HG03097 (cell line): ENCODE measurements around the gene PLCB1.
A peak's percentile ranks its signal among the peaks of the same experiment; 100 is the strongest.
"Not testable (repeated sequence)": the region's sequence is repeated elsewhere in the genome, so short reads cannot be mapped to it uniquely, and the experiment has no call there.

Experiments used
- ATAC-seq: cut with Tn5 transposase; IDR thresholded peaks from one replicate; pipeline ENCODE4 v1.9.1; 2021; ENCODE audit not compliant: unreplicated experiment, low FRiP score

The PLCB1 gene

DNA sequence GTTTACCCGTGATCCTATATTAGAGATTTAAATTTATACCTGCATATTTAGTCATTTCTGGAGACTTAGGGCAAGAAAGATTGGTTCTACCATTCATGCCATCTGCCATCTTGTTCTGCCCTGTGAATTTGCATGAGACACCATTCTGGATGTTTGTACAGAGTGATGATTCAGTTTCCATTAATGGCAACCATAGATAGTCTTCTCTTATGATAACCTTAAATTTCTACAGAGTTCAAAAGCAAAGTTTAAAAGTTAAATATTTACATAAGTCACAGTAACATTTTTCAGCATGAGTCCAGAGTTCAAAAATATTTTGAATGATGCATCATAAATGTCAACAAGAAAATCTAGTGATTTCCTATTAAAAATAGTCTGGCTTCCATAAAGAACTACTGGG, 23.2 kb downstream of the PLCB1 start:
- ATAC-seq: no peak

DNA sequence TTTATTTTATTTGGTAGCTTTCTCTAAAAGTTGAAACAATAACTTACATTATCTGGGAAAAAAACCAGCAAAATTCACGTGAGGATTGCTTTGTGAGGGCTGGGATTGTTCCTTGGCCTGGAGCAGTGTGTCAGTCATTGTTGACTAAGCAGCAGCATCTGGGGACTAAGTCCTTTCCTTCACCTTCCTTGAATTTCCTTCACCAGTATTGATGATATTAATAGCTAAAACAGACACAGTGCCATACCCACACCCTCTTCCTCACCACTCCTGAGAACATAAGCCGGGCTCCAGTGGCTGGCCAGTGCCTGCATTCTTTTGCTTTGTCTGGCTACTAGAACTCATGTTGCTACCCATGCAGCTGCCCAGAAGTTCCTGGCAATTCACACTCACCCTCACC, 23.7 kb downstream of the PLCB1 start:
- ATAC-seq: no peak

DNA sequence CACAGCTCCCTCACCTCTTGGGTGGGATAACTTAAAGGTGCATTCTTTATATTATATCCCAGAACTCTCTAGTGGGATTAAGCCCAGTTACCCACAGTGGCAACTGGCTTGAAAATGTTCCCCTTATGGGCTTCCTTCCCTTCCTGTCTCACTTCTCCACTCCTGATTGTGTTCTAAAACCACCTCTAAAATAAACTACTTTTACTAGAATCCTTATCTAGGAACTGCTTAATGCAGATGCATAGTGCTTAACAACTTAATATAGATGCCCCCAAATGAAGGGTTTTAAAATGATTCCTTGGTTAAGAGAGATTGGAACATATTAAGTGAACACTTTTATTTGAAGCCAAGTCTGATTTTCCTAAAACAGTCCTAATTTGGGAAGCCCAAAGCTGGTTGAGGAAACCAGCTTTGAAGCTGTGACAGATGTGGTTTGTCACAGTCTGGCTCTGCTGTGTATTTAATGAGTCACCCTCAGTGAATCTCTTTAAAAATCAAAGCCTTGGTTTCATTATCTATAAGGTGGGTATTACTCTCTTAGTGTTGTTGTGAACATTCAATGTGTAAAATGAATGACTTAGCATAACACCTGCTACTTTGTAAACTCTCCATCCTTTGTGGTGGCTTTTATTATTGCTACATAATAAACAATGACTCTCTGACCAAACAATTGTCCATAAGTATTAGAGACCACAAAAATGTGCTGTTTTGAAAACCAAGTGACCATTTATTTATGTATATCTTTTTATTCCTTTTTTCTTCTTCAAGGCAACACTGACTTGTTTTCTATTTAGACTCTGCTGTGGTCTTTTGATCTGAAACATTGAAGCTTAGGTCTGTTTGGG, 24.4 kb downstream of the PLCB1 start:
- peak; percentile 90 for ATAC-seq

DNA sequence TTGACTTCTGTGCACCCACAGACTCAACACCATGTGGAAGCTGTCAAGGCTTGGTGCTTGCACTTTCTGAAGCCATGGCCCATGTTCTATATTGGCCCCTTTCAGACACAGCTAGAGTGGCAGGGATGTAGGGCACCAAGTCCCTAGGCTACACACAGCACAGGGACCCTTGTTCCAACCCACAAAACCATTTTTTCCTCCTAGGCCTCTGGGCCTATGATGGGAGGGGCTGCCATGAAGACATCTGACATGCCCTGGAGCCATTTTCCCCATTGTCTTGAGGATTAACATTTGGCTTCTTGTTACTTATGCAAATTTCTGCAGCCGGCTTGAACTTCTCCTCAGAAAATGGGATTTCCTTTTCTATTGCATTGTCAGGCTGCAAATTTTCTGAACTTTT, 27.2 kb downstream of the PLCB1 start:
- not testable (repeated sequence) for ATAC-seq

DNA sequence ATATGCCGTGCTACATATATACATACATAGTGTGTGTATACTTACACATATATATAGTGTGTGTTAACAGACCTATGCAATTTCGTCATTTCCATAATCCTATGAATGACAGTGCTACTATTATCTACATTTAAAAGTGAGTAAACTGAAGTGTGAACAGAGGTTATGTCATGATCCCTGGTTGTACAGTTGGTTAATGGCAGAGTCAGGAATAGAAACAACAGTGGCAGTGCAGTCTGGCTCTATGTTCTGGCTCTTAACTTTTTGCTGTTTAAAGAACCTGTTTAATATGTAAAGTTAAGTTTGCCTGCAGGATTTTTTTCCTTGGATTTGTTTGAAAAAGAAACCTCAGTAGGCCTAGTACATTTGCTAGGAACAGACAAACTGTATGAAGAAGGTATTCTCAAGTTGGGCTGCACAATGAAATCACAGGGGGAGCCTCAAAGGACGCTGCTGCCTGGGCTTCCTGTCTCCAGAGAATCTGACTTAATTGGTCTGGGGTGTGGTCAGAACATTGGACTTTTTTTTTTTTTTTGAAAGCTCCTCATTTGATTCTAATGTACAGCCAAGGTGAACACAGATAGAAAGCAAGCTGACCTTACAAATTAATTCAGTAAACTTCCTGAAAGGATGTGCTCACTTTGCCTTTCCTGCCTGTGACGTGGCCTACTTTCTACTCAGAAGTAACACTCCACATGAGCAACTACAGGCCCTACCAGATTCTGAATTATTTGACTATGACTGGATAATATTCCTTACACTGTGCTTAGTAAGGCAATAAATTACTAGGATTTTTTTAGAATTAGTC, 29.4 kb downstream of the PLCB1 start:
- no peak for ATAC-seq

DNA sequence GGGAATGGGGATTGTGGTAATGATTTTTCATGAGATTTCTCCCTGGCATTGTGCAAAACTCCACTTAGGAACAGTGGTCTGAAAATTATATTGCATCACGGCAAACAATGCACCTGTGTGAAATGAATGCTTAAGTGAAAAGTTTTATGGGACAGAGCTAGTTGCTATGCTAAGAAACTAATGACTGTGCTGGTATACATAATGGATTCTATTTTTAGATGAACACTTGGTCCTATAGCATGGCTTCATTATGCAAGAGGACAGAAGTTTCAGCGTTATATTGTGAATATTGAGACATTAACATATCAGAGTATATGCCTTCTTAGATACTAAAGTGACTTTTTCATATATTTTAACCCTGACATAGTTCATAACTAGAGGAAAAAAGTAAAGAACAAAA, 30.5 kb downstream of the PLCB1 start:
- ATAC-seq: no peak

DNA sequence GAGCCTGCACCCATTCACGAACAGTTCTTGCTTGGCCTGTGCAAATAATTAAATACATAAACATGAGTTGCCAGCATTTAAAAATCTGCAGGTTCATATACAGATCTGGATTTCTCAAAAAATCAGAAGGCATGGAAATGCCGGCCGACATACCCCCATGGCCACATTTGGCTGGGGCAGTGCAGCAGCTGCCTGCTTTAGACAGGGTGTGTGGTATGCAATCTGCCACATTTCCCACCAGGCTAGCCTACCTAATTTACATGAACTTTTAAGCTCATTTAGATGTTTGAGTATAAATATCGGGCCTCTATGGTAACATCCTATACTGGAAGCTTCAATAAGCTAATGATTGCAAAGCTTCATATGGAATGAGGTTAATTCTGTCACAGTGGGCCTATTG, 31.5 kb downstream of the PLCB1 start:
- ATAC-seq: no peak

DNA sequence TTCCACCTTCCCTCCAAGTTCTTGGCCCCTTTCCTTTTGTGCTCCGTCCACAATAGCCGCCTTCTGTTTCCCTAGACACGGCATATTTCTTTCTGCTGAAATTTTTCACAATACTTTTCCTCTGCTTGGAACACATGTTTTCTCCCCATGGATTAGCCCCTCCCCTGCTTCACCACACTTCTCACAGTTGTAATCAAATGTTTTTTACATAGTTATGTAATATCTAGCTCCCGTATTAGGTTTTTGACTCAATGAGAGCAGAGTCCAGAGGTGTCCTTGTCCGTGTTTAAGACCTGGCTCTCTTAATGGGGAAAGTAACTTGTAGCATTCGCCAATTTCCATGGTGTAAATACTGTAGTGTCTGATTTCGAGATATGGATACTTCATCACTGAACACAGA, 34.7 kb downstream of the PLCB1 start:
- no peak for ATAC-seq

DNA sequence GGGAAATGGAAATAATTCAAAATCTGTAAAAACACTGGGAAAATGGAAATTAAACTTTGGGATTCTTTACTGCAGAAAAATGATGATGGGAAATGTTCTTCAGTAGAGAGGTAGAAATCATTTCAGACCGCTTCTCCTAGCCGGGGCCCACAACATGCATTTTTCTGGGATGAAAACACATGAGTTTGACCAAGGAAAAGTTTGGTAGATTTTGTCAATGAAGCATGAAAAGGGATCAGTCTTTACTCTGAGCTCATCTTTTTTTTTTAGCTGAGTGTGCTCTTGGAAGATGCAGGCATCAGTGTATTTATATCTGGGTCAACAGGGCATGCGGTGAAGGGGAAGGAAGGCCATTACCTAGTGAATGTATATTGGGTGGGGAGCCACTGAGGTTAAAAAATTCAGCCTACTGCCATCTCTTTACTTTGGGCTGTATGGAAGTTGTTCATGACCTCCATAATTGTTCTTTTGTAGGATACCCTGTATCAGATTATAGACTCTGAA, 36.8 kb downstream of the PLCB1 start:
- ATAC-seq: no peak

DNA sequence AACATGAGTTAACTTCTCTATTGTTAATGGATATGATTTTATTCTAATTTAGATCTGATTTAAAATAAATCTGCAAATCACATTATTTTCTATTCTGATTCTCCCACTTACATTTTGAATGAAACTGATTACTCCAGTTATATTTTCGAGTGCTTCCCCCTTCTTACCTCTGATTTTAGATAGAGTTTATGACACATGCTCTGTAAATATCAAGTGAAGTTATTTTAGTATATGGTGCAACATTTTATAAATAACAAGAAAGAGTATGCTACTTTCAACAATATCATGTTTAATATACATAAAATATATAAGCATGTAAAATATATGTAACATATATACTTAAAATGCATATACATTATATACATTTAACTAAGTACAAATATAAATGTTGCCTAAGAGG, 38.9 kb downstream of the PLCB1 start:
- ATAC-seq: no peak

DNA sequence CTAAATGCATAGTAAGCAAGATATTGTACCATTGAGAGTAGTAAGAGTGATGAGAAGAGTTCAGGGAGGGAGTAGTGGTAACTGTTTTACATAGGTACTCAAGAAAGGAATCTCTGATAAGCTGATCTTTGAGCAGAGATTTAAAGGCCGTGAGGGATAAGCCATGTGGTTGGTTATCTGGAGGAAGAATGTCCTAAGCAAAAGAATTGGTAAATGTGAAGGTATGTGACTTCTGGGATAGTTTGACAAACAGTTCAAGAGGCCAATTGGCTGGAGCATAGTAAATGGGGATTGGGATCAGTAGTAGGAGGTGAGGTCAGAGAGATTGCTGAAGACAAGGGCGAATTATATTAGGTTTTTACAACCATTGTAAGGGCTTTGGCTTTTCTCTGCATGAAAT, 40.1 kb downstream of the PLCB1 start:
- no peak for ATAC-seq

DNA sequence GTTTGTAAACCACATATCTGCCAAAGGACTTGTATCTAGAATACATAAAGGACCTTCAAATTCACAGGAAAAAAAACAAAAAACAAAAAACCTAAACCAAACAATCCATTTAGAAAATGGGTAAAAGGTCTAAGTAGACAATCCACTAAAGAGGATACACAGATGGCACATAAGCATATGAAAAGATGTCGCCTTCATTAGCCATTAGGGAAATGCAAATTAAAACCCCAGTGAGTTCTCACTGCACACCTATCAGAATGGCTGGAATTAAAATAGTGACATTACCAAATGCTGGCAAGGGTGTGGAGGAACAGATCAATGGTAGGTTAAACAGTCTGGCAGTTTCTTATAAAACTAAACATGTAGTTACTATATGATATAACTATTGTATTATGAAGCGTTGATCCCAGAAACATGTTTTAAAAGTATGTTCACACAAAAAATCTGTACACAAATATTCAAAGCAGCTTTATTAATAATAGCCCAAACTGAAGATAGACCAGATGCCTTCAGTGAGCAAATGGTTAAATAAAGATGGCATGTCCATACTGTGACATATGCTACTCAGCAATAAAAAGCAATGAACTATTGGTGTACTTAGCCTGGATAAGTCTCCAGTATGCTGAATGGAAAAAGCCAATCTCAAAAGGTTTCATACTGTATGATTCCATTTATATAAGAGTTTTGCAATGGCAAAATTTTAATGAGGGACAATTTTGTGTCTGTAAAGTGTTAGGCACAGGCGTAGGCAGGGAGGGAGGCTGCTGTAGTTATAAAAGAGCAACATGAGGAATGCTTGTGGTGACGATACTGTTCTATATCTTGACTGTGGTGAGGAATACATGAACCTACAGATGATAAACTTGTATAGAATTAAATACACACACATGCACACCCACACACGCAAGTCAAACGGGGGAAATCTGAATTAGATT, 43.9 kb downstream of the PLCB1 start:
- no peak for ATAC-seq

DNA sequence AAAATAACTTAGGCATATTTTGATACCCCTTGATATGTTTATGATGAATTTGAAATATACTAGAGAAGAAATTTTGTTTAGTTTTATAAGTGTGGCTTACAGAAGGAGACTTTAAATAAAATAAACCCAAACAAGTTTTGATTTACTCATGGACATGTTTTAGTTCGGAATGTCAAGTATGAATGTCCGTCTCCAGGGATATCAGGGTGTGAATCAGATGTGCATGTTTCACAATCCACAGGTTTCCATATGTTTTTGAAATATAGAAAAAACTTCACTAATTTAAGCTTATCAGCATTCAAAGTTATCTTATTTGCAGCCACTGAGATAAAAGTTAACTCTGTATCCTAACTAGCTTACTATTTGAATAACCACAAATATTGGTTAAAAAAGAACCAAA, 51.5 kb downstream of the PLCB1 start:
- no peak for ATAC-seq

DNA sequence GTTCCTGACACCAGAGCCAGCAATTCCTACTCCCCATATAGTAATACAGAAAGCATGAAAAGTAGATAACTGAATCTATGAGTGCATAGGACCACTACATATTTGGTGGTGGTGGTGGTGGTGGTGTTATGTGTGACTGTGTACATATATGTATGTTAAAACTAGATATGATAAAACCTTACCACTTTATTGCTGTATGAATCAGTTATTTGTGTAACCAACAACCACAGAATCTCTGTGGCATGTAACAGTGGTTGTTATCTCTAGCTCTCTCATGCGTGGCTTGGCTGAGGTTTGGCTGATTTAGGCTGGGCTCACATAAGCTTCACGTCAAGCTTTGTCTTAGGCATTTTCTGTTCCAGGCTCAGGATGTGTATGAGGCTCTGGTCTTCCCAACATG, 55.7 kb downstream of the PLCB1 start:
- no peak for ATAC-seq

DNA sequence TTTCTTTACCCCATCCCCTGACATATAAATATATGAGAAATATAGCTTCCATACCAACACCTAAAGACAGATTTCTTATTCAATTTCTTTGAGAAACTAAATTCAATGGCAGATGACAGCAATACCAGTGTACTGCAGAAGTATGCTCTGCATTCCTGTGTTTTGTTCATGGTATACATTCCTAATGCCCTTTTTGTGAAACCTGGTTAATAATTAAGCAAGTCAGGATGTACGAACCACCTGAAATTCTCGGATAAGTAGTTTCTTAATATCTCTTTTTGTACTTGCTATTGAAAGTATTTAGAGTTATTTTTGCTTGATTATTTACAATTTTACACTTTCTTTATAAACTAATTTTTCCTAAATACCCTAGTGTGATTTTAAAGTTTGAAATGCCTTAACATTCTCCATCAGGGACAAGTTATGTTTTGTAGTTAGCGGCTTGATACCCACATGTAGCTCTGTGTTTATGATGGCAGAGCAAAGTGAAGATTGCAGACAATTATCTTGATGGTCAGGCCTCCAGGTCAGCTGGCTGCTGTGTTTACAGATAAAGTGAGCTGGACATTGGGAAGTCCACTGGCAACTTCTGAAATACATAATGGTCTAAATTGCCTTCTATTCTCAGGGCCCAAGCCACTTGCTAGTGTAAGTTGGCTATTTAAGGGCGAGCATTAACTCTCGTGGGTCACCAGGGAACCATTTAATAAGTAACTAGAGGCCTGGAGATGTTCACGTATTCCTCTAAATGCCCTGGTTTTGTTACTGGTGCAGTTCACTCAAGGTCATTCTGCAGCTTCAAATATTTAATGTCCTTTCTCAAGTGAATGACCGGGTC, 58.2 kb downstream of the PLCB1 start:
- ATAC-seq: no peak

DNA sequence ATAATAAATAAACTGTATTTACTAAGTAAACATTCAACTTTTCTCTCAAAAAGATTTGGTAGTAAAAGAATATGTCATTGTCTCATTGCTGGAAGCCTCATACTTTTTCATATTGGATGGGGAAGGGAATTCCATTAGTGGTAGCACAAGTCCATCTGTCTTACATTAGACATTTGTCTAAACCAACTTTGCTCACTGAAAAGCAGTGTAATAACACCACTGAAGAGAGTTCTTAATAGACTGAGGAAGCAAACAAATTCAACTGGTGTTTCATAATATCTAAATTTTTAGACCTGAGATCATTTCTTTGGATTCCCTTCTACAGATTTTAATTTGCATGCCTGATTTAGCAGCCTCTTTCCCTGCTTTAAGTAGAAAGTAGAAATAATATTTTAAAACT, 62.7 kb downstream of the PLCB1 start:
- no peak for ATAC-seq

DNA sequence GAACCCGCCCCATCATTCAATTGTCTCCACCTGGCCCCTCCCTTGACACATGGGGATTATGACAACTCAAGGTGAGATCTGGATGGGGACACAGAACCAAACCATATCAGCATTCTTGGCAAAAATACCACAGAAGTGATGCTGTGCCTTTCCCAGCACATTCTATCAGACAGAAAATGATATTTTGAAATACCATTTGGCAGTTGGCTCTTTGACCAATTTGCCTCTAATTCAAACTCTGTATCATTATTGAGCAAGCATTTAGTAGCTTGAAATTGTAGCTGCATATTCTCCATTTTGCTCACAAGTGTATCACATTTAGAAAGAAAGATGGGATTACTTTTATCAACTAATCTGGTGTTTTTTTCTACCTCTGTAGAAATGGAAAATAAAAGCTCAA, 64.0 kb downstream of the PLCB1 start:
- ATAC-seq: no peak

DNA sequence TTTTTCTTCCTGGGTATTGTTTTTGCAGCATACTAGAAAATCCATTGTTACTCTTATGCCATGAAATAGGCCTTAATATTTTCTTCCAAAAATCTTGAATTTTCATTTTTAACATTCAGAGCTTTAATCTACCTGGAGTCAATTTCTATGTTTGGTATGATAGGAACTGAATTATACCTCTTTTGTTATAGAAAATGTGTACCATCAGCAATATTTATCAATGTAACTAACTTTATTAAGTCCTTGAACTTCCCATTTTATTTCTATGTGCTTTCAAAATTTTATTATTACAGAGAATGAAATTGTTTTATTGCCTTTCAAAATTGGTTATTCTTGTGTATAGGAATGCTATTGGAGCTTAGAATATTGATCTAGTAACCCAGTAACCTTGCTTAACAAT, 68.2 kb downstream of the PLCB1 start:
- no peak for ATAC-seq

DNA sequence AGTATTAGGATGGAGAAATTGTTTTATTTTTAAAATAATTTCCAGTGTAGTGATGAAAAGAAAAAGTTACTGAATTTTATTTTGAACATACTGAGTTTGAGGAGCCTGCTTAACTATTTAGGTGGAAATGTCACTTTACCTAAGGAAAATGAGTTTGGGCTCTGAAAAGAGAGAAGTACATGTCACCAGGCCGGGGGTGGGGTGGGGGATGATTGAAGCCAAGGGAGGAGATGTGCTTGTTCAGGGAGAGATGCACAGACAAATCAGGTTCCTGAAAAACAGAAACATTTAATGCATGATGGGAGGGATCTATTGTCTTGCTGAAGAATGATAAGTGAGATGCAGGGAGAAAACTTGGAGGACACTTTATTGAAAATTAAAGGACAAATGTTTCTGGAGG, 71.3 kb downstream of the PLCB1 start:
- ATAC-seq: no peak

DNA sequence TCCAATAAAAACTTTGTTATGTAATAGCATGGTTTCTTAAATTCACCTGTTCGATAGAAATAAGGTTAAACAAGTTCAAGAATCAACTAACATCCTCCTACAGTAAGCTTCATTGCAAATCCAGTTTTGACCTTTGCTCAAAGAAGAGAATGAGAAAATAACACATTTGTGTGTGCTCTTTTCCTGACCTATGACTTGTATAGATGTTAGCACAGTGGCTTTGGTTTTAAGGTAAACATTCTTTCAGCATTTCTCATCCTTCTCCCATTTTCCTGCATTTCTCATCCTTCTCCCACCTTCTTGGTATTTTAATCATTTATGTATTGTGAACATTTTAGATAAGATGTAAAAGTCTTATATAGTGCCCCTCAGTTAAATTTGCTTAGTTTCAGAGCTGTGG, 73.9 kb downstream of the PLCB1 start:
- ATAC-seq: no peak
